Stimulated activated CD8-positive, alpha-beta memory T cell treated with anti-CD3 and anti-CD28 coated beads, Interleukin-7, amount 100 ng/mL, for 24 hours (primary cell): ENCODE data around the gene ABCA5.
"Not testable (repeated sequence)": the region's sequence is repeated elsewhere in the genome, so short reads cannot be mapped to it uniquely, and the experiment has no call there.

Experiments
- DNase-seq: peaks from one replicate; pipeline ENCODE4 v3.0.0-alpha.2; 2020; ENCODE audit warnings: low read depth

ABCA5 gene

DNA sequence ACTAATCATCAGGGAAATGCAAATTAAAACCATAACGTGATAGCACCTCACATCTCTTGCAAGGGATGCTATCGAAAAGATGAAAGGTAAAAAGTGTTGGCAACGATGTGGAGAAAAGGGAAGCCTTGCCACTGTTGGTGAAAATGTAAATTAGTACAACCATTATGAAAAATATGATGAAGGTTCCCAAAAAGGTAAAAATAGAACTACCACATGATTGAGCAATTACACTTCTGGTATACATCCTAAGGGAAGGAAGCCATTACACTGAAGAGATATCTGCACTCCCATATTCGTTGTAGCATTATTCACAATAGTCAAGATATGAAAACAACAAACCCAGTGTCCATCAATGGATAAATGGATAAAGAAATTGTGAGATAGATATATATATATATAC is 119.8 kb downstream of the ABCA5 start:
- DNase-seq, result no peak

DNA sequence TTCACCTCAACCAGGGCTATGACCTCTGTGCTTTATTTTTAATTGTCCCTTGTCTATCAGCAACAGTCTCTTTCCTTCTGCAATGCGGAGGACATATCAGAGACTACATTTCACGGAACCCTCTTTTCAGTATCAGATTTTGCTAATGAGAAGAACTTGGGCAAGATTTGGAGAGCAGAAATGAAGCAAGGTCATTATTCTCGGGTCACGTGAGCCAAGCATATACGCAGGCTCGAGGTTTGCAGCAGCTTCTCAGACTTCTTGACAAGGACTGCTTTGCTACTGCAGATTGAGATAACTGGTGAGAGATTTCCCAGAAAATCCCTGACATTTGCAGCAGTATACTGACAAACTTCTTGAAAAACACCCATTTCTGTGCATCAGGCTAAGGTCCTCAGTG is 128.7 kb downstream of the ABCA5 start:
- no peak for DNase-seq

DNA sequence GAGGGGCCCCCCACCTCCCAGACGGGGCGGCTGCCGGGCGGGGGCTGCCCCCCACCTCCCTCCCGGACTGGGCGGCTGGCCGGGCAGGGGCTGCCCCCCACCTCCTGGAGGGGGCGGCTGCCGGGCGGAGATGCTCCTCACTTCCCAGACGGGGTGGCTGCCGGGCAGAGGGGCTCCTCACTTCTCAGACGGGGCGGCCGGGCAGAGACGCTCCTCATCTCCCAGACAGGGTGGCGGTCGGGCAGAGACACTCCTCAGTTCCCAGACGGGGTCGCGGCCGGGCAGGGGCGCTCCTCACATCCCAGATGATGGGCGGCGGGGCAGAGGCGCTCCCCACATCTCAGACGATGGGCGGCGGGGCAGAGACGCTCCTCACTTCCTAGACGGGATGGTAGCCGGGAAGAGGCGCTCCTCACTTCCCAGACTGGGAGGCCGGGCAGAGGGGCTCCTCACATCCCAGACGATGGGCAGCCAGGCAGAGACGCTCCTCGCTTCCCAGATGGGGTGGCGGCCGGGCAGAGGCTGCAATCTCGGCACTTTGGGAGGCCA is 130.8 kb downstream of the ABCA5 start:
- not testable (repeated sequence) for DNase-seq
